Measurements from ENCODE around the gene ANAPC13. TPM values are rescaled to one million over a fixed set of nuclear protein-coding genes. Genes with fewer than 3 reads are reported as not detected.

Gene ANAPC13
- total RNA-seq, 2 experiments from 2014 or later = 10.8 to 15.1 TPM

GRCh38 chr3:134503266-134503665, 17.5 kb upstream of the ANAPC13 start:
- no peaks in the 10 kb centered on the region for H3K27me3 Mint-ChIP-seq
- H3K4me3 Mint-ChIP-seq = no peak overlapping the region
- ATAC-seq (no peak), DNase-seq (no peak)
- peaks cover 82% of the 10 kb centered on the region for H3K36me3 Mint-ChIP-seq
- CTCF ChIA-PET = no interaction called here
- H3K9me3 Mint-ChIP-seq (ENCODE audit: low read depth) = peaks cover 18% of the 10 kb centered on the region
- peaks cover 4% of the 10 kb centered on the region for H3K4me1 Mint-ChIP-seq
- H3K27ac Mint-ChIP-seq = no peak overlapping the region

- H3K27ac Mint-ChIP-seq = no peak overlapping the region
- peaks cover 10% of the 10 kb centered on the region for H3K9me3 Mint-ChIP-seq (ENCODE audit: low read depth)
- peak; percentile 45 for ATAC-seq
- peaks cover 60% of the 10 kb centered on the region for H3K36me3 Mint-ChIP-seq
- CTCF ChIA-PET = no interaction called here
- no peaks in the 10 kb centered on the region for H3K27me3 Mint-ChIP-seq
- no peak for DNase-seq
- H3K4me3 Mint-ChIP-seq = no peak overlapping the region
- H3K4me1 Mint-ChIP-seq = peaks cover 29% of the 10 kb centered on the region
These were observed 10.8 kb upstream of the ANAPC13 start for GRCh38 chr3:134496471-134497071.

GRCh38 chr3:134495980-134496379, 10.2 kb upstream of the ANAPC13 start:
- Mint-ChIP-seq H3K4me3 (no peak overlapping the region), H3K4me1 (peaks cover 30% of the 10 kb centered on the region), H3K36me3 (peaks cover 55% of the 10 kb centered on the region), H3K27me3 (no peaks in the 10 kb centered on the region), H3K27ac (no peak overlapping the region), H3K9me3 (ENCODE audit: low read depth) (peaks cover 8% of the 10 kb centered on the region)
- DNase-seq (no peak), ATAC-seq (no peak)
- CTCF ChIA-PET = interaction anchor here (1.2 kb wide), 1 partner anchor 20 kb away, joined by 4 read pairs; no protein-coding TSS in a partner anchor

GRCh38 chr3:134494495-134494894, 8.7 kb upstream of the ANAPC13 start:
- Mint-ChIP-seq H3K4me3 (no peak overlapping the region), H3K9me3 (ENCODE audit: low read depth) (peaks cover 7% of the 10 kb centered on the region), H3K4me1 (peaks cover 32% of the 10 kb centered on the region), H3K27ac (no peak overlapping the region), H3K27me3 (no peaks in the 10 kb centered on the region), H3K36me3 (peaks cover 43% of the 10 kb centered on the region)
- DNase-seq (no peak), ATAC-seq (no peak)
- CTCF ChIA-PET = interaction anchor here (0.7 kb wide), 1 partner anchor 9 kb away, joined by 3 read pairs; the partner anchor contains the start of genes ANAPC13 and CEP63

- H3K4me3 Mint-ChIP-seq = peak overlapping the region; percentile 86
- peaks cover 40% of the 10 kb centered on the region for H3K4me1 Mint-ChIP-seq
- H3K36me3 Mint-ChIP-seq = peaks cover 9% of the 10 kb centered on the region
- peak overlapping the region; percentile 82 for H3K27ac Mint-ChIP-seq
- ATAC-seq (no peak), DNase-seq (no peak)
- H3K9me3 Mint-ChIP-seq (ENCODE audit: low read depth) = no peaks in the 10 kb centered on the region
- no peaks in the 10 kb centered on the region for H3K27me3 Mint-ChIP-seq
- CTCF ChIA-PET = interaction anchor here (1.2 to 1.5 kb wide), 3 partner anchors 10 to 178 kb away, joined by 3 to 10 read pairs (median 3); no protein-coding TSS in a partner anchor
These were observed 1.6 kb upstream of the ANAPC13 start for GRCh38 chr3:134487406-134487805.

GRCh38 chr3:134486577-134487041, 824 bp upstream of the ANAPC13 start:
- no peaks in the 10 kb centered on the region for H3K27me3 Mint-ChIP-seq

GRCh38 chr3:134485075-134485717, 589 bp downstream of the ANAPC13 start:
- no peak for DNase-seq
- Mint-ChIP-seq H3K27ac (peak overlapping the region; percentile 91), H3K9me3 (ENCODE audit: low read depth) (no peaks in the 10 kb centered on the region), H3K4me3 (peak overlapping the region; percentile 86), H3K27me3 (no peaks in the 10 kb centered on the region), H3K4me1 (peaks cover 39% of the 10 kb centered on the region), H3K36me3 (peaks cover 15% of the 10 kb centered on the region)
- CTCF ChIA-PET = interaction anchor here (1.0 to 4.5 kb wide), 4 partner anchors 9 to 273 kb away, joined by 3 to 43 read pairs (median 5); no protein-coding TSS in a partner anchor
- peak; percentile 13 for ATAC-seq

More at GRCh38 chr3:134486577-134487041, 824 bp upstream of the ANAPC13 start:
- DNase-seq = no peak
- H3K36me3 Mint-ChIP-seq = peaks cover 10% of the 10 kb centered on the region
- H3K4me3 Mint-ChIP-seq = peak overlapping the region; percentile 86
- CTCF ChIA-PET = interaction anchor here (0.7 to 4.5 kb wide), 6 partner anchors 8 to 274 kb away, joined by 3 to 43 read pairs (median 4); no protein-coding TSS in a partner anchor
- no peaks in the 10 kb centered on the region for H3K9me3 Mint-ChIP-seq (ENCODE audit: low read depth)
- H3K27ac Mint-ChIP-seq = peak overlapping the region; percentile 91
- peak; percentile 26 for ATAC-seq
- H3K4me1 Mint-ChIP-seq = peaks cover 41% of the 10 kb centered on the region

- H3K4me1 Mint-ChIP-seq = peaks cover 35% of the 10 kb centered on the region
- CTCF ChIA-PET = interaction anchor here (1.0 to 4.5 kb wide), 3 partner anchors 8 to 174 kb away, joined by 3 to 43 read pairs (median 4); no protein-coding TSS in a partner anchor
- peaks cover 19% of the 10 kb centered on the region for H3K36me3 Mint-ChIP-seq
- peak overlapping the region; percentile 21 for H3K4me3 Mint-ChIP-seq
- DNase-seq (no peak), ATAC-seq (no peak)
- no peaks in the 10 kb centered on the region for H3K9me3 Mint-ChIP-seq (ENCODE audit: low read depth)
- no peaks in the 10 kb centered on the region for H3K27me3 Mint-ChIP-seq
- no peak overlapping the region for H3K27ac Mint-ChIP-seq
These were observed 2.4 kb downstream of the ANAPC13 start for GRCh38 chr3:134483195-134483900.

GRCh38 chr3:134482622-134483021, 3.2 kb downstream of the ANAPC13 start:
- Mint-ChIP-seq H3K27ac (no peak overlapping the region), H3K4me1 (peaks cover 28% of the 10 kb centered on the region), H3K9me3 (ENCODE audit: low read depth) (no peaks in the 10 kb centered on the region), H3K36me3 (peaks cover 23% of the 10 kb centered on the region), H3K4me3 (no peak overlapping the region), H3K27me3 (no peaks in the 10 kb centered on the region)
- CTCF ChIA-PET = interaction anchor here (1.0 to 4.5 kb wide), 4 partner anchors 8 to 270 kb away, joined by 3 to 43 read pairs (median 5); no protein-coding TSS in a partner anchor
- DNase-seq = no peak
- no peak for ATAC-seq

- DNase-seq (no peak), ATAC-seq (no peak)
- Mint-ChIP-seq H3K4me3 (no peak overlapping the region), H3K27ac (no peak overlapping the region), H3K9me3 (ENCODE audit: low read depth) (no peaks in the 10 kb centered on the region), H3K4me1 (peaks cover 20% of the 10 kb centered on the region), H3K36me3 (peaks cover 24% of the 10 kb centered on the region), H3K27me3 (no peaks in the 10 kb centered on the region)
- CTCF ChIA-PET = interaction anchor here (1.2 to 1.6 kb wide), 3 partner anchors 10 to 268 kb away, joined by 4 to 6 read pairs (median 4); no protein-coding TSS in a partner anchor
These were observed 4.6 kb downstream of the ANAPC13 start for GRCh38 chr3:134481166-134481565.

GRCh38 chr3:134480546-134480945, 5.2 kb downstream of the ANAPC13 start:
- H3K27ac Mint-ChIP-seq = no peak overlapping the region
- H3K27me3 Mint-ChIP-seq = no peaks in the 10 kb centered on the region
- H3K4me1 Mint-ChIP-seq = peaks cover 20% of the 10 kb centered on the region
- no peaks in the 10 kb centered on the region for H3K9me3 Mint-ChIP-seq (ENCODE audit: low read depth)
- H3K36me3 Mint-ChIP-seq = peaks cover 22% of the 10 kb centered on the region
- DNase-seq = no peak
- H3K4me3 Mint-ChIP-seq = no peak overlapping the region
- CTCF ChIA-PET = interaction anchor here (0.8 to 1.5 kb wide), 4 partner anchors 11 to 231 kb away, joined by 3 to 7 read pairs (median 4); no protein-coding TSS in a partner anchor
- ATAC-seq = no peak

- Mint-ChIP-seq H3K36me3 (peaks cover 22% of the 10 kb centered on the region), H3K9me3 (ENCODE audit: low read depth) (no peaks in the 10 kb centered on the region), H3K4me3 (no peak overlapping the region), H3K27ac (no peak overlapping the region), H3K27me3 (no peaks in the 10 kb centered on the region), H3K4me1 (peaks cover 3% of the 10 kb centered on the region)
- ATAC-seq (no peak), DNase-seq (no peak)
- CTCF ChIA-PET = interaction anchor here (1.0 to 7.6 kb wide), 6 partner anchors 9 to 266 kb away, joined by 3 to 68 read pairs (median 7); no protein-coding TSS in a partner anchor
These were observed 7.8 kb downstream of the ANAPC13 start for GRCh38 chr3:134477938-134478337.

- Mint-ChIP-seq H3K36me3 (peaks cover 18% of the 10 kb centered on the region), H3K9me3 (ENCODE audit: low read depth) (no peaks in the 10 kb centered on the region), H3K4me1 (no peaks in the 10 kb centered on the region), H3K27ac (no peak overlapping the region), H3K27me3 (no peaks in the 10 kb centered on the region), H3K4me3 (no peak overlapping the region)
- ATAC-seq (no peak), DNase-seq (no peak)
- CTCF ChIA-PET = interaction anchor here (0.9 to 7.6 kb wide), 9 partner anchors 7 to 266 kb away, joined by 3 to 68 read pairs (median 4); partner anchors contain the start of genes ANAPC13 and CEP63
These were observed 8.8 kb downstream of the ANAPC13 start for GRCh38 chr3:134477002-134477401.

Data from activated CD8-positive, alpha-beta memory T cell treated with anti-CD3 and anti-CD28 coated beads, Interleukin-2, amount 10 ng/mL, durations not matched to agents 7 days and 5 days (primary cell).